ENCODE data around the gene C14orf119. TPM values are rescaled to one million over a fixed set of nuclear protein-coding genes. Genes with fewer than 3 reads are reported as not detected.

The C14orf119 gene
- polyA plus RNA-seq, 4 donors, result 67.2 to 84.4 (median 75.6) TPM

DNA sequence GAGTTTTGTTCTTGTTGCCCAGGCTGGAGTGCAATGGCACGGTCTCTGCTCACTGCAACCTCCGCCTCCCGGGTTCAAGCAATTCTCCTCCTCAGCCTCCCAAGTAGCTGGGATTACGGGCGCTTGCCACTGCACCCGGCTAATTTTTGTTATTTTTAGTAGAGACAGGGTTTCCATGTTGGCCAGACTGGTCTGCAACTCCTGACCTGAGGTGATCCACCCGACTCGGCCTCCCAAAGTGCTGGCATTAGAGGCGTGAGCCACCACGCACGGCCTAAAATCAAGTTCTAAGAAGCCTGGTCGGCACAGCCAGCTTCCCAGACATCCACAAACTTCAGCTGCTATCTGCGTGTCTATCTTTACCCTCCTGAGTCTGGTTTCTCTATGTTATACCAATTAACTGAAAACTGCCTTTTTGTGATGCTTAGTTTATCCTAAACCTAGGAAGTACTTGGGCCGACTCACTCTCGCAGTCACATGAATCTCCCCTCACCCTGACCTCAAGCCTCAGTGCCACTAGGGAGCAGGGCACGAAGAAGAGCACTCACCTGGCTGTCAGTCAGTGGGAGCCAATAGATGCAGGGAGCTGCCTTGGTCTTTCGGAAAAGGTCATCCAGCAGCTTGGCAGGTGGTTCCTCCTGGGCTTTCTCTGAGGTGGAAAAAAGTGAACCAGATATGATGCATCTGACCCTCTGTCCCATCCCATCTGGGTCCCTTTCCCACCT lies 34.6 kb upstream of the C14orf119 start:
- no peak for DNase-seq (ENCODE audit: low read depth in 4 of 4, low spot score in 3 of 4)

DNA sequence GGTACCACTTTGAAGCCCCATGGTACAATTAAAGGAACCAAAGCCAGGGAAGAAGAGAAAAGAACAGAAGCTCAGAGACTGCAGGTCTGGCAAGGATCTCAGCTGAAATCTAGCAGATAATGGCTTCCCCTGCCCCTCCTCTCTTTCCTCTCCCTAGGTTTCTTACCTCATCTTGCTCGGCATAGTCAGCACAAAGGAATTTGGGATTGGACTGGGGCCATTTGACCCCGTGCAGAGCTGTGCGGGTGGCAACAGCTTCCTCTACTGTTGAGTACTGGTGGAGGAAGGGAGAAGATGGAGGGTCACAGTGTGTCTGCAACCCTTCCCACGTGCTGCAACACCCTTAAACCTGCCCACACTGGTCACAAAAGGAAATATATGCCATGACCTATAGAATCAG lies 33.3 kb upstream of the C14orf119 start:
- no peak for DNase-seq (ENCODE audit: low read depth in 4 of 4, low spot score in 3 of 4)

GRCh38 chr14:23063601-23064000 lies 31.7 kb upstream of the C14orf119 start:
- DNase-seq (ENCODE audit: low read depth in 4 of 4, low spot score in 3 of 4), result no peak

GRCh38 chr14:23066368-23066767 lies 28.9 kb upstream of the C14orf119 start:
- DNase-seq (ENCODE audit: low read depth in 4 of 4, low spot score in 3 of 4), result no peak

- DNase-seq (ENCODE audit: low read depth in 4 of 4, low spot score in 3 of 4), result no peak
These were observed 28.2 kb upstream of the C14orf119 start for GRCh38 chr14:23066855-23067744.

- DNase-seq (ENCODE audit: low read depth in 4 of 4, low spot score in 3 of 4), result no peak
These were observed 27.2 kb upstream of the C14orf119 start for GRCh38 chr14:23067847-23068788.

DNA sequence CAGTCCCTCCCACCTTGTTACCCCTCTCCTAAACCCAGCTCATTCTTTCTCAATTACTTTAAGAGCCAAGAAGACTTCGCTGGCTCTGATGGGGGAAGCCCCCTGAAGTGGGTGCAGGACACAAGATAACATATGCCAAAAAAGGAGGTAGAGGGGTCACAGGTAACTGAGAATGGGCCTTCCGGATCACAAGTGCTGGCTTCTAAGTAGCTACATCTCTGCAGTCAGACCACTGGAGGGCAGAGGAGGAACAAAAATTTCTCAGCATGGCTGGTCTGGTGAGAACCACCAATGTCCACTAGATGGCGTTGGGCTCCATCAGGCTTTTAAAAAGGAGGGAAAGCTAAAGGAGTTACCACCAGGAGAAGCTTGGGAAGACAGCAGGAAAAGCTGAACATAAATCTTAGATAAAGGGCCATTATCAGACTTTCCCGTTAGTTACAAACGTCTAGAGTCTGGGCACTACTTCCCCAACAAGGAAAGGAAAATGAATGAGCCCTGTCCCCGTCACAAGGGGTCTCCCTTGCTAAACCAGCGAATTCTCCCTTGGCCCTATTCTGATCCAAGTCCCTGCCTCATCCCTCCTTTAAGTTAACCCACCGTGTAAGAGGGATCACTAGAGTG lies 26.4 kb upstream of the C14orf119 start:
- peak in 3 of 4 donors; percentile 82 to 88 (median 84) for DNase-seq (ENCODE audit: low read depth in 4 of 4, low spot score in 3 of 4)

- DNase-seq (ENCODE audit: low read depth in 4 of 4, low spot score in 3 of 4), result no peak
These were observed 25.9 kb upstream of the C14orf119 start for GRCh38 chr14:23069413-23069806.

GRCh38 chr14:23070262-23071129 lies 24.8 kb upstream of the C14orf119 start:
- no peak for DNase-seq (ENCODE audit: low read depth in 4 of 4, low spot score in 3 of 4)

- DNase-seq (ENCODE audit: low read depth in 4 of 4, low spot score in 3 of 4), result peak in 3 of 4 donors; percentile 71 to 89 (median 77)
These were observed 23.9 kb upstream of the C14orf119 start for GRCh38 chr14:23071244-23071920.

- no peak for DNase-seq (ENCODE audit: low read depth in 4 of 4, low spot score in 3 of 4)
These were observed 23.3 kb upstream of the C14orf119 start for GRCh38 chr14:23071921-23072539.

DNA sequence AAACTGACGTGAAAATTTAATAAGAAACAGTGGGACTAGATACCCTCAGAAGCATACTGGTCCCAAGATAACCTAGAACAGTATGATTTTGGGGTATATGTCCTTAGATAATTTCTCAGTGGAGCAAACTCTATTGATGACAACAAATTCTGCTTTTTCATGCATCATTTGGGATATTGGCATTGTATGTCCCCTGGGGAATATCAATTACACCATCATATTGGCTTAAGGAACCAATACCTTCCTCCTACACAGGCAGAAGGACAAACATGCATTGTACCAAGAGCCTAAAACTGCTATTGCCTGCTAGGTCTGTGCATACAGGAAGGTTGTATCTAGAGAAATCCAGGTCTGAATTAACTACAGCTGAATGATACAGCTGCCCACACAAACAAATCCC lies 20.4 kb upstream of the C14orf119 start:
- no peak for DNase-seq (ENCODE audit: low read depth in 4 of 4, low spot score in 3 of 4)

GRCh38 chr14:23076785-23077408 lies 18.4 kb upstream of the C14orf119 start:
- DNase-seq (ENCODE audit: low read depth in 4 of 4, low spot score in 3 of 4), result no peak

GRCh38 chr14:23077962-23078361 lies 17.3 kb upstream of the C14orf119 start:
- no peak for DNase-seq (ENCODE audit: low read depth in 4 of 4, low spot score in 3 of 4)

- no peak for DNase-seq (ENCODE audit: low read depth in 4 of 4, low spot score in 3 of 4)
These were observed 16.6 kb upstream of the C14orf119 start for GRCh38 chr14:23078692-23079116.

GRCh38 chr14:23079716-23080115 lies 15.6 kb upstream of the C14orf119 start:
- no peak for DNase-seq (ENCODE audit: low read depth in 4 of 4, low spot score in 3 of 4)

DNA sequence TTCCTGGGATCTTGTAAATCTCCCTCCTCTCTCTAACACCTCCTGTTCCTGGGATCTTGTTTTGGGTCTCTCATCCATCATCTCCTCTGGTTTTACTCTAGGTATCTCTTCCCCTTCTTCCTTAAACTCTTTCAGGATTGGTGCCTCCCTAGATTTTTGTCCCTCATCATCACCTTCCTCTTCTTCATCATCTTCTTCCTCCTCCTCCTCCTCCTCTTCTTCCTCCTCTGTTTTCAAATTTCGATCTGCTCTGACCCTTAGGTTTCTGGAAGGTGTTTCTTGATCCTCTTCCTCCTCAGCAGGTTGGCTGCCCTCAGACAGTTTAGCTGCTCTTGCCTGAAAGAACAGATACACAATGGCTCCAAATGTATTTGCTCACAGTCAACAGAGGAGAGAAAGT lies 14.8 kb upstream of the C14orf119 start:
- DNase-seq (ENCODE audit: low read depth in 4 of 4, low spot score in 3 of 4), result no peak

GRCh38 chr14:23085458-23085857 lies 9.8 kb upstream of the C14orf119 start:
- no peak for DNase-seq (ENCODE audit: low read depth in 4 of 4, low spot score in 3 of 4)
